ENCODE results near the gene GPATCH2L.

DNA sequence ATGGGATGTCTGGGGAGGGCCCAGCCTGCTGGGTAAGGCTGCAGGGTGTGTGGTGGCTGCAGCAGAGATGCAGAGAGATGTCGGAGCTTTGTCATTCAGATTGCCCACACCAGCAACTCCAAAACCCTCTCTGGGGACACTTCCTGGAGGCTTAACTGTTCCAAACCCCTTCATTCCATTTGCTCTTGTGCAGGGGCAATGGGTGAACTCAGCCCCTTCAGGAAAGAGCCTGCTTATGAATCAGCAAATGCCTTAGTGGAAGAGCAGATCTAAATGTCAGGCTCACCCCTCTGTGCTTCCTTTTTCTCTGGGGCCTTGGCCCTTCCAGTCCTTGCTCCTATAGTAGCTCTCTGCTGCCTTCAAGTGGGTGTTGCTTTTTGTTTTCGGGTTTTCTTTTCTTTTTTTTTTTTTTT is 36.7 kb upstream of the GPATCH2L start:
- TF ChIP-seq POLR2AphosphoS5 (IDR thresholded peaks at IDR 0.05), result no peak
- TF ChIP-seq POLR2A (IDR thresholded peaks at IDR 0.05), result no peak
- TF ChIP-seq, protein P1, sequence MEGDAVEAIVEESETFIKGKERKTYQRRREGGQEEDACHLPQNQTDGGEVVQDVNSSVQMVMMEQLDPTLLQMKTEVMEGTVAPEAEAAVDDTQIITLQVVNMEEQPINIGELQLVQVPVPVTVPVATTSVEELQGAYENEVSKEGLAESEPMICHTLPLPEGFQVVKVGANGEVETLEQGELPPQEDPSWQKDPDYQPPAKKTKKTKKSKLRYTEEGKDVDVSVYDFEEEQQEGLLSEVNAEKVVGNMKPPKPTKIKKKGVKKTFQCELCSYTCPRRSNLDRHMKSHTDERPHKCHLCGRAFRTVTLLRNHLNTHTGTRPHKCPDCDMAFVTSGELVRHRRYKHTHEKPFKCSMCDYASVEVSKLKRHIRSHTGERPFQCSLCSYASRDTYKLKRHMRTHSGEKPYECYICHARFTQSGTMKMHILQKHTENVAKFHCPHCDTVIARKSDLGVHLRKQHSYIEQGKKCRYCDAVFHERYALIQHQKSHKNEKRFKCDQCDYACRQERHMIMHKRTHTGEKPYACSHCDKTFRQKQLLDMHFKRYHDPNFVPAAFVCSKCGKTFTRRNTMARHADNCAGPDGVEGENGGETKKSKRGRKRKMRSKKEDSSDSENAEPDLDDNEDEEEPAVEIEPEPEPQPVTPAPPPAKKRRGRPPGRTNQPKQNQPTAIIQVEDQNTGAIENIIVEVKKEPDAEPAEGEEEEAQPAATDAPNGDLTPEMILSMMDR (IDR thresholded peaks at IDR 0.05), result no peak
- TF ChIP-seq EP300 (IDR thresholded peaks at IDR 0.05), result no peak

Data from stomach (tissue), 4 donors.